ENCODE data around the gene MYO9B. TPM values are rescaled to one million over a fixed set of nuclear protein-coding genes. Genes with fewer than 3 reads are reported as not detected.

Gene MYO9B
- total and polyA plus RNA-seq, 2 donors (not counting 1 experiment from before 2014, with no cell fraction given), result 32.5 to 52.5 TPM

DNA sequence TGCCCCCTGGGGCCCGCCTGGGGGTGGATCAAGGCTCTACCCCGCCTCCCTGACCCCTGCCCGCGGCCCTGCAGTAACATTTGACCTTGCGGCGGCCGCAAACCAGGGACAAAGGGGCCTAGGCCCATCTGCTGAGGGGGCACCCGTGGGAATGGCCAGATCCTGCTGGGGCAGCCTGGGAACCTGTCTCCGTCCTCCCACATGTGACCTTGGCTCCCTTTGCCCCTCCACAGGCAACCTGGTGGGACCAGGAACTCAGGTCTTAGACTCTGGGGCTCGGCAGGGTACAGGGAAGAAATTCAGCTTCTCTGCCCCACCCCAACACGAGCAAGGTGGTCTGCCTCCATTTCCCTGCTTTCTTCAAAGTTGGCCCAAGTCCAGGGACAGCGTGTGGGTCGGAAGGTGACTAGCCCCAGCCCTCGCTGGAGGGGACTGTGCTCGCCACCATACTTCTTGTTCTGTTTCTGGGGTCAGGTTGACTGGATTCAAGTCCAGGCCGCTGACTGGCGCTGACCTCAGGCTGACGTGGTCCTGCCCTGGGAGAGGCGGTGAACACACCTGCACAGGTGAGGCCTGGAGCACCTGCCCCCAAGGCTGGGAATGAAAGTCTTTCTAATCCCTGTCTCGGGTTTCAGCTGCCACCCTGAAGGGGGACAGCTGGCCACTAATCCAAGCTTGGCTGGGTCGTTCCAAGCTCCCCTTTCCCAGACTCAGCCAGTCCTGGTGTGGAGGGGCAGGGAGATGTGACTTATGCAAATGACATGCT, 172.6 kb downstream of the MYO9B start:
- H3K9me3 ChIP-seq (ENCODE audit: control insufficient read depth, insufficient read depth, low read depth, low read length), result no peaks in the 10 kb centered on the region
- no peak overlapping the region for H3K27ac ChIP-seq (ENCODE audit: insufficient read depth, low read length)
- peaks cover 9% of the 10 kb centered on the region for H3K4me1 ChIP-seq (ENCODE audit: control insufficient read depth, extremely low read depth, insufficient read depth, low read length)
- no peak overlapping the region for H3K4me3 ChIP-seq (replicated peaks in 1 of 4; ENCODE audit: control extremely low read depth in 1 of 4, insufficient read depth in 1 of 4, low read depth in 3 of 4, low read length in 4 of 4)
- no peak overlapping the region for H3K9ac ChIP-seq (ENCODE audit: insufficient read depth, low read length)
- no peak overlapping the region for H3K4me2 ChIP-seq (ENCODE audit: extremely low read depth, insufficient read depth, low read length)
- no peaks in the 10 kb centered on the region for H4K20me1 ChIP-seq (ENCODE audit: control insufficient read depth, extremely low read depth, insufficient read depth, low read length)
- no peaks in the 10 kb centered on the region for H3K36me3 ChIP-seq (ENCODE audit: control insufficient read depth, insufficient read depth, low read length)
- no peaks in the 10 kb centered on the region for H3K27me3 ChIP-seq (ENCODE audit: control insufficient read depth, insufficient read depth, low read length)
- H2AFZ ChIP-seq (ENCODE audit: low read length), result no peak overlapping the region
- no peak for DNase-seq (ENCODE audit: low read depth in 2 of 2)
- H3K79me2 ChIP-seq (ENCODE audit: control insufficient read depth, insufficient read depth, low read length), result peaks cover 18% of the 10 kb centered on the region
- TF ChIP-seq EZH2 (IDR thresholded peaks at IDR 0.05; ENCODE audit: low read length, missing control alignments), result no peak
- TF ChIP-seq, protein P1, sequence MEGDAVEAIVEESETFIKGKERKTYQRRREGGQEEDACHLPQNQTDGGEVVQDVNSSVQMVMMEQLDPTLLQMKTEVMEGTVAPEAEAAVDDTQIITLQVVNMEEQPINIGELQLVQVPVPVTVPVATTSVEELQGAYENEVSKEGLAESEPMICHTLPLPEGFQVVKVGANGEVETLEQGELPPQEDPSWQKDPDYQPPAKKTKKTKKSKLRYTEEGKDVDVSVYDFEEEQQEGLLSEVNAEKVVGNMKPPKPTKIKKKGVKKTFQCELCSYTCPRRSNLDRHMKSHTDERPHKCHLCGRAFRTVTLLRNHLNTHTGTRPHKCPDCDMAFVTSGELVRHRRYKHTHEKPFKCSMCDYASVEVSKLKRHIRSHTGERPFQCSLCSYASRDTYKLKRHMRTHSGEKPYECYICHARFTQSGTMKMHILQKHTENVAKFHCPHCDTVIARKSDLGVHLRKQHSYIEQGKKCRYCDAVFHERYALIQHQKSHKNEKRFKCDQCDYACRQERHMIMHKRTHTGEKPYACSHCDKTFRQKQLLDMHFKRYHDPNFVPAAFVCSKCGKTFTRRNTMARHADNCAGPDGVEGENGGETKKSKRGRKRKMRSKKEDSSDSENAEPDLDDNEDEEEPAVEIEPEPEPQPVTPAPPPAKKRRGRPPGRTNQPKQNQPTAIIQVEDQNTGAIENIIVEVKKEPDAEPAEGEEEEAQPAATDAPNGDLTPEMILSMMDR (conservative IDR thresholded peaks at IDR 0.05 in 1 of 2, IDR thresholded peaks at IDR 0.05 in 1 of 2; ENCODE audit: low read depth in 1 of 2, low read length in 2 of 2), result no peak

DNA sequence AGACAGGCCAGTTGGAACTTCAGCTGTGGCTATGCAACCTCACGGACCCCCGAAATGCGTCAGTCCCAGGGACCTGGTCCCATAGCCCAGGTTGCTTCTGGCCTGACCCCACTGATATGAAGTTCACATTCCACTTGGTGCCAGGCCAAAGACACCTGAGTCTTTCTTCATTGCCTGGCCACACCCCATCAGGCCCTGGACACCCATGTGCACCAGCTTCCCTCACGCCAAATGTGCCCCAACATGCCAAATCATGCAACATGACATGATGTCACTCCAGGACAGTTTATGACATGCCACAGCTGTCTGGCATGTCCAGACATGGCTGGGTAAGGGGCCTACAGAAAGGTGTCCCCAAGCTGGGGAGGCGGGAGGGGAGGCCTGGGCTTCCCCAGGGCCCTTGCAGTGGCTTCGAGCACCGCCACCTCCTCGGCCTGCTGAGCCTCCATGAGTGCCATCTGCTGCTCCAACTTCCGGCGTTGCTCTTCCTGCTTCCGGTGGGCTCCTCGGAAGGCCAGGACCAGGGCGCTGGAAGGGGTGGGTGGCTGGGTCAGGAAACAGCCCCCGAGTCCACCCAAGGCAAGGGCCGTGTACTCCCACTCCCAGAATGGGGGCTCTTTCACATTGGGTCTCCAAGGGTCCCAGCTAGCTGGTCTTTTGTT, 174.4 kb downstream of the MYO9B start:
- no peak overlapping the region for H3K4me2 ChIP-seq (ENCODE audit: extremely low read depth, insufficient read depth, low read length)
- H3K79me2 ChIP-seq (ENCODE audit: control insufficient read depth, insufficient read depth, low read length), result peaks cover under 1% of the 10 kb centered on the region
- DNase-seq (ENCODE audit: low read depth in 2 of 2), result no peak
- no peak overlapping the region for H3K9ac ChIP-seq (ENCODE audit: insufficient read depth, low read length)
- H3K4me1 ChIP-seq (ENCODE audit: control insufficient read depth, extremely low read depth, insufficient read depth, low read length), result peaks cover 9% of the 10 kb centered on the region
- H3K27me3 ChIP-seq (ENCODE audit: control insufficient read depth, insufficient read depth, low read length), result no peaks in the 10 kb centered on the region
- no peaks in the 10 kb centered on the region for H3K36me3 ChIP-seq (ENCODE audit: control insufficient read depth, insufficient read depth, low read length)
- no peaks in the 10 kb centered on the region for H4K20me1 ChIP-seq (ENCODE audit: control insufficient read depth, extremely low read depth, insufficient read depth, low read length)
- H3K27ac ChIP-seq (ENCODE audit: insufficient read depth, low read length), result no peak overlapping the region
- no peak overlapping the region for H2AFZ ChIP-seq (ENCODE audit: low read length)
- TF ChIP-seq EZH2 (IDR thresholded peaks at IDR 0.05; ENCODE audit: low read length, missing control alignments), result no peak
- TF ChIP-seq, protein P1 (conservative IDR thresholded peaks at IDR 0.05 in 1 of 2, IDR thresholded peaks at IDR 0.05 in 1 of 2; ENCODE audit: low read depth in 1 of 2, low read length in 2 of 2), result no peak
- H3K4me3 ChIP-seq (replicated peaks in 1 of 4; ENCODE audit: control extremely low read depth in 1 of 4, insufficient read depth in 1 of 4, low read depth in 3 of 4, low read length in 4 of 4), result no peak overlapping the region
- H3K9me3 ChIP-seq (ENCODE audit: control insufficient read depth, insufficient read depth, low read depth, low read length), result no peaks in the 10 kb centered on the region

DNA sequence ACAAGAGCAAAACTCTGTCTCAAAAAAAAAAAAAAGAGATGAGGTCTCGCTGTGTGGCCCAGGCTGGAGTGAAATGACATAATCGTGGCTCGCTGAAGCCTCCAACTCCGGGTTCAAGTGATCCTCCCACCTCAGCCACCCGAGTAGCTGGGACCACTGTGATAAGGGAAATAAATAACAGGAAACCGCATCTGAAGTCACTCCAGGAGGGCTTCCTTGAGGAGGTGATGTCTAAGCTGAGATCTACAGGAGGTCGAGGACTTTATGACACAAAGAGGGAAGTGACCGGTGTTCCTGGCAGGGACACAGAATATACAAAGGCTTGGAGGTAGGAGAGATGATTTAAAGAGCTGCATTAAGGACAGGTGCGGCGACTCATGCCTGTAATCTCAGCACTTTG, 179.1 kb downstream of the MYO9B start:
- DNase-seq (ENCODE audit: low read depth in 2 of 2), result no peak
- Histone ChIP-seq H3K4me1 (ENCODE audit: control insufficient read depth, extremely low read depth, insufficient read depth, low read length) (no peaks in the 10 kb centered on the region), H2AFZ (ENCODE audit: low read length) (no peak overlapping the region), H3K4me3 (replicated peaks in 1 of 4; ENCODE audit: control extremely low read depth in 1 of 4, insufficient read depth in 1 of 4, low read depth in 3 of 4, low read length in 4 of 4) (no peak overlapping the region), H3K27me3 (ENCODE audit: control insufficient read depth, insufficient read depth, low read length) (no peaks in the 10 kb centered on the region), H3K27ac (ENCODE audit: insufficient read depth, low read length) (no peak overlapping the region), H3K9ac (ENCODE audit: insufficient read depth, low read length) (no peak overlapping the region), H3K4me2 (ENCODE audit: extremely low read depth, insufficient read depth, low read length) (no peak overlapping the region), H3K36me3 (ENCODE audit: control insufficient read depth, insufficient read depth, low read length) (no peaks in the 10 kb centered on the region), H3K79me2 (ENCODE audit: control insufficient read depth, insufficient read depth, low read length) (no peaks in the 10 kb centered on the region), H3K9me3 (ENCODE audit: control insufficient read depth, insufficient read depth, low read depth, low read length) (no peaks in the 10 kb centered on the region), H4K20me1 (ENCODE audit: control insufficient read depth, extremely low read depth, insufficient read depth, low read length) (no peaks in the 10 kb centered on the region)
- no peak for TF ChIP-seq EZH2 (IDR thresholded peaks at IDR 0.05; ENCODE audit: low read length, missing control alignments)
- TF ChIP-seq, protein P1 (conservative IDR thresholded peaks at IDR 0.05 in 1 of 2, IDR thresholded peaks at IDR 0.05 in 1 of 2; ENCODE audit: low read depth in 1 of 2, low read length in 2 of 2), result no peak
